GM12878 (cell line): ENCODE data around the gene LEF1. TPM values are rescaled to one million over a fixed set of nuclear protein-coding genes. Genes with fewer than 3 reads are reported as not detected.

Experiments
- ATAC-seq: fragments of 200-7000 bp; cut with Tn5 transposase; 3 replicates; pipeline ENCODE4 v1.9.1; 2020; ENCODE audit warnings: mild to moderate bottlenecking, moderate library complexity
- Bru-seq: library from RNA; stranded (reverse); fragments of 400-500 nt; gene quantifications from one replicate; lab custom pipeline; 2021; lab: Mats Ljungman, UMichigan
- BruChase-seq, 2 experiments: library from RNA; stranded (reverse); fragments of 400-500 nt; gene quantifications; one replicate each; lab custom pipeline; 2021; lab: Mats Ljungman, UMichigan
- BruUV-seq: library from RNA; stranded (reverse); fragments of 400-500 nt; replicated peaks from 2 replicates; lab custom pipeline; 2021; lab: Mats Ljungman, UMichigan
- CTCF ChIA-PET: fragments of 300-600 bp; sonication (Branson Sonifier 250); formaldehyde crosslinking; extraction: SDS; loops from one replicate; lab custom pipeline; 2021; ENCODE audit warnings: inconsistent platforms; lab: Yijun Ruan, JAX
- POLR2A ChIA-PET: fragments of 350-600 bp; formaldehyde crosslinking; extraction: SDS; loops from one replicate; lab custom pipeline; 2021; ENCODE audit warnings: inconsistent platforms; lab: Charles Lee
- RAD21 ChIA-PET: fragments of 300-600 bp; sonication (Branson Sonifier 250); formaldehyde crosslinking; loops from one replicate; lab custom pipeline; 2023; ENCODE audit warnings: antibody characterized with exemption; ENCODE audit not compliant: unreplicated experiment; lab: Charles Lee
- SMC1A ChIA-PET: fragments of 300-600 bp; sonication (Branson Sonifier 250); formaldehyde crosslinking; loops from one replicate; lab custom pipeline; 2023; ENCODE audit not compliant: unreplicated experiment, uncharacterized antibody; lab: Charles Lee
- DNase-seq: peaks from one replicate; pipeline ENCODE4 v3.0.0-alpha.2; 2011; ENCODE audit warnings: low read depth, low spot score
- FAIRE-seq: peaks from 3 replicates; lab custom pipeline; 2011; peaks lifted over from hg19 to GRCh38; lab: Jason Lieb, UNC
- H2AFZ ChIP-seq: 2 replicates; pipeline ENCODE4 v1.6.0; 2011; ENCODE audit warnings: low read depth, low read length, control low read depth; ENCODE audit not compliant: control insufficient read depth
- H3K27ac ChIP-seq: 2 replicates; pipeline ENCODE4 v1.5.1; 2011; ENCODE audit warnings: control low read depth; ENCODE audit not compliant: control insufficient read depth, insufficient read depth
- H3K27me3 ChIP-seq, 2 experiments: replicated peaks in 1 of 2; 2 replicates each; pipeline versions ENCODE4 v1.6.0 to v1.6.1; 2011; ENCODE audit warnings: low read length in 1 of 2; ENCODE audit not compliant: control insufficient read depth in 2 of 2, insufficient read depth in 2 of 2
- H3K36me3 ChIP-seq, 2 experiments: 2 replicates each; pipeline ENCODE4 v1.5.1; 2011; ENCODE audit warnings: low read length in 1 of 2; ENCODE audit not compliant: control insufficient read depth in 2 of 2, insufficient read depth in 2 of 2
- H3K4me1 ChIP-seq: 2 replicates; pipeline ENCODE4 v1.6.1; 2011; ENCODE audit warnings: mild to moderate bottlenecking, low read length, moderate library complexity, mixed read lengths; ENCODE audit not compliant: control insufficient read depth, insufficient read depth
- H3K4me2 ChIP-seq: 2 replicates; pipeline ENCODE4 v1.6.0; 2011; ENCODE audit warnings: control low read depth; ENCODE audit not compliant: control insufficient read depth, insufficient read depth
- H3K4me3 ChIP-seq: fragments of 200-600 bp; sonication (generic); 2 replicates; pipeline ENCODE4 v1.5.1; 2016
- H3K79me2 ChIP-seq: 2 replicates; pipeline ENCODE4 v1.6.0; 2011; ENCODE audit warnings: low read length; ENCODE audit not compliant: control insufficient read depth, insufficient read depth
- H3K9ac ChIP-seq: 2 replicates; pipeline ENCODE4 v1.8.0; 2011; ENCODE audit warnings: low read length, control low read depth, mixed read lengths; ENCODE audit not compliant: control insufficient read depth, insufficient read depth
- H3K9me3 ChIP-seq: replicated peaks from 3 replicates; pipeline ENCODE4 v1.5.1; 2011; ENCODE audit warnings: mild to moderate bottlenecking, low read length; ENCODE audit not compliant: control insufficient read depth, insufficient read depth
- H4K20me1 ChIP-seq: 2 replicates; pipeline ENCODE4 v1.6.0; 2011; ENCODE audit not compliant: control insufficient read depth, insufficient read depth
- BHLHE40 ChIP-seq, 2 experiments: fragments of 450-650 bp in 1 of 2; IDR thresholded peaks; 2 replicates each; pipeline ENCODE4 v1.6.1; 2011 to 2017; ENCODE audit warnings: low read depth in 2 of 2, borderline replicate concordance in 1 of 2, improper control_type of control experiment in 1 of 2, low read length in 1 of 2, mild to moderate bottlenecking in 1 of 2
- EP300 ChIP-seq, 2 experiments: fragments of 150-350 bp in 1 of 2; IDR thresholded peaks; 2 replicates each; pipeline ENCODE4 v1.6.1; 2011 to 2012; ENCODE audit warnings: low read depth in 2 of 2, low read length in 2 of 2, borderline replicate concordance in 1 of 2, improper control_type of control experiment in 1 of 2, inconsistent platforms in 1 of 2; ENCODE audit not compliant: control insufficient read depth in 1 of 2
- IKZF1 ChIP-seq: fragments of 450-650 bp; conservative IDR thresholded peaks from 2 replicates; pipeline ENCODE4 v1.6.1; 2017; ENCODE audit warnings: antibody characterized with exemption, mild to moderate bottlenecking
- LARP7 ChIP-seq: fragments of 450-650 bp; IDR thresholded peaks from 2 replicates; pipeline ENCODE4 v1.6.1; 2017; ENCODE audit warnings: mild to moderate bottlenecking
- RAD51 ChIP-seq: fragments of 450-650 bp; IDR thresholded peaks from 2 replicates; pipeline ENCODE4 v1.6.1; 2016; ENCODE audit warnings: moderate library complexity, mild to moderate bottlenecking, inconsistent platforms
- RB1 ChIP-seq: fragments of 450-650 bp; formaldehyde crosslinking; IDR thresholded peaks from 2 replicates; pipeline ENCODE4 v1.6.1; 2017; ENCODE audit warnings: mild to moderate bottlenecking, borderline replicate concordance
- RUNX3 ChIP-seq: IDR thresholded peaks from 2 replicates; pipeline ENCODE4 v1.6.1; 2012; ENCODE audit warnings: low read length, inconsistent platforms
- SIN3A ChIP-seq: IDR thresholded peaks from 2 replicates; pipeline ENCODE4 v1.6.1; 2012; ENCODE audit warnings: low read depth, low read length, improper control_type of control experiment
- SMARCA5 ChIP-seq: fragments of 450-650 bp; IDR thresholded peaks from 2 replicates; pipeline ENCODE4 v1.6.1; 2017; ENCODE audit warnings: mild to moderate bottlenecking
- SP1 ChIP-seq: IDR thresholded peaks from one replicate; pipeline ENCODE4 v1.6.1; 2011; ENCODE audit warnings: low read depth, low read length
- SREBF1 ChIP-seq: IDR thresholded peaks from 2 replicates; pipeline ENCODE4 v1.6.1; 2012; ENCODE audit warnings: mild to moderate bottlenecking, low read length
- SREBF2 ChIP-seq: IDR thresholded peaks from 2 replicates; pipeline ENCODE4 v1.6.1; 2012; ENCODE audit warnings: mild to moderate bottlenecking, low read length
- SUPT20H ChIP-seq: IDR thresholded peaks from 2 replicates; pipeline ENCODE4 v1.6.1; 2011; ENCODE audit warnings: low read depth, mild to moderate bottlenecking, low read length, moderate library complexity, borderline replicate concordance; ENCODE audit not compliant: control insufficient read depth
- WGBS: methylation state at CpG from one replicate; pipeline ENCODE4 v1.1.6; 2016; ENCODE audit warnings: low lambda C conversion rate; ENCODE audit not compliant: insufficient replicate concordance, insufficient coverage; ENCODE audit errors: missing lambda C conversion rate; 5-methylcytosine and 5-hydroxymethylcytosine counted together
- in situ Hi-C: fragments of 300-500 bp; cut with MboI; formaldehyde crosslinking; loops from 9 replicates; pipeline ENCODE4 v1.14.3; 2018; ENCODE audit warnings: mixed read lengths
- intact Hi-C: fragments of 100-400 bp; cut with micrococcal nuclease; formaldehyde crosslinking; loops from one replicate; pipeline ENCODE4 v1.14.2; 2022; ENCODE audit not compliant: unreplicated experiment
- long read RNA-seq, 2 experiments: library from polyadenylated mRNA; unstranded; transcript quantifications; one replicate each; pipeline ENCODE4 v2.0.0, GENCODE V29; 2019 to 2020
- polyA minus RNA-seq, 3 experiments: library from RNA; depleted of rRNA, polyadenylated mRNA; stranded (reverse); fragments of >200 nt; gene quantifications; 2 replicates each; pipeline ENCODE4 v1.2.3, GENCODE V29; 2011
- polyA plus RNA-seq, 11 experiments: library from polyadenylated mRNA; depleted of rRNA in 4 of 11; unstranded in 6 of 11; stranded (reverse) in 5 of 11; fragments of >200 nt; fragmentation: Nextera tagmentation in 4 of 11; fragmentation: Illumina TruSeq in 1 of 11; extraction: Ambion mirVana in 4 of 11; extraction: Trizol in 1 of 11; gene quantifications; 1 replicate in 1 of 11; 2 replicates in 10 of 11; pipeline versions ENCODE4 v1.2.1 to v1.2.3, GENCODE V29; 2011 to 2016; ENCODE audit warnings: inconsistent platforms in 2 of 11, missing spikeins in 2 of 11, low read depth in 1 of 11
- total RNA-seq, 4 experiments: library from RNA; depleted of rRNA in 3 of 4; stranded (reverse); fragments of >200 nt in 3 of 4; fragmentation: Illumina TruSeq in 1 of 4; extraction: Trizol in 1 of 4; gene quantifications; 2 replicates each; pipeline versions ENCODE4 v1.2.1 to v1.2.3, GENCODE V29; 2013 to 2021
- TF ChIP-seq, protein P1 (sequence below): fragments of 450-650 bp; formaldehyde crosslinking; IDR thresholded peaks from 2 replicates; pipeline ENCODE4 v1.4.0; 2022; ENCODE audit warnings: mild to moderate bottlenecking, moderate library complexity
- TF ChIP-seq, protein P2 (sequence below): IDR thresholded peaks from 2 replicates; pipeline ENCODE4 v1.6.1; 2012; ENCODE audit warnings: low read depth, low read length, improper control_type of control experiment

LEF1 gene
- total RNA-seq (2013; cell fraction: nucleolus; rRNA removed), result 14.4 and 16.8 TPM in 2 replicates
- total RNA-seq (2014; rRNA removed), result 22.7 and 23.9 TPM in 2 replicates
- 24.3 and 24.5 TPM in 2 replicates for total RNA-seq (2014; rRNA removed; fragmentation: Illumina TruSeq; extraction: Trizol)
- 18.0 and 18.4 TPM in 2 replicates for total RNA-seq (2021)
- 8.4 TPM for polyA plus RNA-seq (2011; ENCODE audit: low read depth)
- polyA plus RNA-seq (2011; rRNA removed), result 10.4 and 12.7 TPM in 2 replicates
- polyA plus RNA-seq (2011; cell fraction: cytosol; rRNA removed), result 9.4 and 10.7 TPM in 2 replicates
- polyA plus RNA-seq (2011; cell fraction: nucleus; rRNA removed), result 7.4 and 9.6 TPM in 2 replicates
- polyA plus RNA-seq (2012), result 10.2 and 12.1 TPM in 2 replicates
- 38.1 and 53.6 TPM in 2 replicates for polyA plus RNA-seq (2014; fragmentation: Illumina TruSeq; extraction: Trizol)
- polyA plus RNA-seq (2014; fragmentation: Nextera tagmentation; extraction: Ambion mirVana), result 10 to 100 TPM; 10.2 to 10.5 TPM
- 14.9 and 20.5 TPM in 2 replicates for polyA plus RNA-seq (2014; rRNA removed)
- polyA plus RNA-seq (2016; fragmentation: Nextera tagmentation; extraction: Ambion mirVana), result 10 to 100 TPM; 16.7 to 23.5 TPM
- polyA minus RNA-seq (2011; rRNA and poly(A)+ RNA removed), result 15.9 and 18.7 TPM in 2 replicates
- 2.7 and 3.7 TPM in 2 replicates for polyA minus RNA-seq (2011; cell fraction: cytosol; rRNA and poly(A)+ RNA removed)
- polyA minus RNA-seq (2011; cell fraction: nucleus; rRNA and poly(A)+ RNA removed), result 6.0 and 11.5 TPM in 2 replicates
- percentile 76 among the genes with signal in this experiment for Bru-seq, nascent RNA
- BruChase-seq, experiment 1, labeled RNA remaining after a 6-hour chase, result percentile 58 among the genes with signal in this experiment
- percentile 60 among the genes with signal in this experiment for BruChase-seq, experiment 2, labeled RNA remaining after a 2-hour chase
- long read RNA-seq, experiment 1, partial matches to known transcripts, result 1 of 11 reads
- long read RNA-seq, experiment 1, other reads (novel, unspliced or antisense), result 2 of 11 reads
- long read RNA-seq, experiment 2, partial matches to known transcripts, result 5 of 6 reads
- long read RNA-seq, experiment 2, other reads (novel, unspliced or antisense), result 0 of 6 reads

DNA sequence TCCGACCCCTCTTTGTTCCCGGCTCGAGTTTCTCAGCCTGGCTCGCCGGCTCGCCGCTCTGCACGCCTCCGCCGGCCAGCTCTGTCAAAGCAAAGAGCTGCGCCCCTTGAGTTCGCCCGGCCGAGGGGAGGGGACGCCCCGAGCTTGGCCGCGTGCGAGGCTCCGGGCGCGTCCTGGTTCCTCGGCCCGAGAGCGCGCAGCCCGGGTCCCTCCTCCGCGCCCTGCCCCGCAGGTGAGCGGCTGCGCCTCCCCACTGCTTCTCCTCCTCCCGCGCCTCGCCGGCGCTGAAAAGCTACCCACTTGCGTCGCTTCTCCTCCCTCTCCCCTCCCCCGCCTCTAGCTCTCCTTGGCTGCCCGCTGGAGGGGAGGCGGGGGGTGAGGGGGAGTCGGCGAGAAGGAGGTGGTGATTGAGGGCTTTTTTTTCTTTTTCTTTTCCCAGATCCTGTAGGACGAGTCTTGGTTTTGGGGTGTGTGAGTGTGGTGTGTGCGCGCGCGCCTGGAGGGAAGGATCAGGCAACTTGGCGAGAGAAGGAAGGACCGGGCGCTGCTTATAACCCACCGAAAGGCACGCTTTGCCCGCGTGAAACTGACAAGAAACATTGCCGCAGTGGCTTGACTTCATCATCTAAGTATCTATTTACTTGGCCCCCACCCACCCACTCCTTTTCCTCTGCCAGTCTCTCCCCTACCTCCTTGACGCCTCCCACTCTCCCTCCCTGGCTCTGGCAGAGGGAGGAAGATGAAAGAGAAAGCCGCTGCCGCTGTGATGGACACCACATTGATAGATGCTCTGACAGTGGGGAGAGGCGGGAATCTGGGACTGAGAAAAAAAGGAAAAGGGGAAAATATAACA, at the start of gene LEF1:
Gene LEF1, minus strand, starts transcription at position 262 of the 853 bp plus-strand sequence. CDS start 1,165 bp downstream, outside the sequence.
- WGBS, result under 1% methylated on average over 53 of the region's 61 CpGs
- ChIA-PET RAD21 (interaction anchor here (1.2 kb wide), 1 partner anchor 51 kb away, joined by 5 read pairs; no protein-coding TSS in a partner anchor), CTCF (interaction anchor here (0.7 to 1.6 kb wide), 2 partner anchors 53 to 138 kb away, joined by 3 to 4 read pairs; no protein-coding TSS in a partner anchor), POLR2A (interaction anchor here (0.6 kb wide), 1 partner anchor 126 kb away, joined by 3 read pairs; no protein-coding TSS in a partner anchor), SMC1A (interaction anchor here (0.7 to 1.2 kb wide), 4 partner anchors 12 to 177 kb away, joined by 3 to 6 read pairs (median 4); no protein-coding TSS in a partner anchor)
- DNase-seq (no peak), ATAC-seq (peak; percentile 56), FAIRE-seq (no peak)
- Histone ChIP-seq H4K20me1 (no peaks in the 10 kb centered on the region; the same call in 1 of the 2 replicates), H3K79me2 (no peaks in the 10 kb centered on the region; the same call in 1 of the 2 replicates), H3K4me2 (peak within 1 kb of the TSS; percentile 84), H3K27ac (no peak within 1 kb of the TSS), H2AFZ (peak within 1 kb of the TSS; percentile 56), H3K36me3 (no peaks in the 10 kb centered on the region), H3K4me3 (peak within 1 kb of the TSS; percentile 78), H3K27me3 (peaks cover 11 to 39% of the 10 kb centered on the region in 2 experiments), H3K9ac (peak within 1 kb of the TSS; percentile 28; the same call in 1 of the 2 replicates), H3K4me1 (peaks cover 3% of the 10 kb centered on the region; the same call in 1 of the 2 replicates), H3K9me3 (no peaks in the 10 kb centered on the region)
- in situ Hi-C loops (loop anchor here (25.0 kb wide), 1 partner anchor 457 kb away; the partner anchor contains the start of gene PAPSS1), intact Hi-C loops (loop anchor here (5.0 kb wide), 1 partner anchor 52 kb away; no protein-coding TSS in a partner anchor)
- no TSS peak for BruUV-seq
- TF ChIP-seq LARP7, result peak; percentile 72; the same call in 1 of the 2 replicates
- no peak for TF ChIP-seq SREBF1
- no peak for TF ChIP-seq SIN3A
- no peak for TF ChIP-seq SREBF2
- peak in 1 of 2 experiments; percentile 60; a peak in 2 of 4 replicates for TF ChIP-seq BHLHE40 (IDR thresholded peaks at IDR 0.05; ENCODE audit: borderline replicate concordance in 1 of 2, low read depth in 2 of 2, low read length in 1 of 2)
- TF ChIP-seq, protein P1, sequence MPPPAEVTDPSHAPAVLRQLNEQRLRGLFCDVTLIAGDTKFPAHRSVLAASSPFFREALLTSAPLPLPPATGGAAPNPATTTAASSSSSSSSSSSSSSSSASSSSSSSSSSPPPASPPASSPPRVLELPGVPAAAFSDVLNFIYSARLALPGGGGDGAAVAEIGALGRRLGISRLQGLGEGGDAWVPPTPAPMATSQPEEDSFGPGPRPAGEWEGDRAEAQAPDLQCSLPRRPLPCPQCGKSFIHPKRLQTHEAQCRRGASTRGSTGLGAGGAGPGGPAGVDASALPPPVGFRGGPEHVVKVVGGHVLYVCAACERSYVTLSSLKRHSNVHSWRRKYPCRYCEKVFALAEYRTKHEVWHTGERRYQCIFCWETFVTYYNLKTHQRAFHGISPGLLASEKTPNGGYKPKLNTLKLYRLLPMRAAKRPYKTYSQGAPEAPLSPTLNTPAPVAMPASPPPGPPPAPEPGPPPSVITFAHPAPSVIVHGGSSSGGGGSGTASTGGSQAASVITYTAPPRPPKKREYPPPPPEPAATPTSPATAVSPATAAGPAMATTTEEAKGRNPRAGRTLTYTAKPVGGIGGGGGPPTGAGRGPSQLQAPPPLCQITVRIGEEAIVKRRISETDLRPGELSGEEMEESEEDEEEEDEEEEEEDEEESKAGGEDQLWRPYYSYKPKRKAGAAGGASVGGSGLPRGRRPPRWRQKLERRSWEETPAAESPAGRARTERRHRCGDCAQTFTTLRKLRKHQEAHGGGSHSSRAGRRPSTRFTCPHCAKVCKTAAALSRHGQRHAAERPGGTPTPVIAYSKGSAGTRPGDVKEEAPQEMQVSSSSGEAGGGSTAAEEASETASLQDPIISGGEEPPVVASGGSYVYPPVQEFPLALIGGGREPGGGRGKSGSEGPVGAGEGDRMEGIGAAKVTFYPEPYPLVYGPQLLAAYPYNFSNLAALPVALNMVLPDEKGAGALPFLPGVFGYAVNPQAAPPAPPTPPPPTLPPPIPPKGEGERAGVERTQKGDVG (CRISPR knock-in tag), result no peak
- TF ChIP-seq IKZF1, result peak; percentile 42
- TF ChIP-seq RAD51, result no peak
- TF ChIP-seq SMARCA5, result 0 out of 2 replicates have a peak, but pooled peaks have one; percentile 21
- no peak for TF ChIP-seq SUPT20H
- no peak for TF ChIP-seq EP300 (IDR thresholded peaks at IDR 0.05; ENCODE audit: borderline replicate concordance in 1 of 2, control insufficient read depth in 1 of 2, low read depth in 2 of 2, low read length in 2 of 2)
- TF ChIP-seq RUNX3, result no peak
- TF ChIP-seq, protein P2, sequence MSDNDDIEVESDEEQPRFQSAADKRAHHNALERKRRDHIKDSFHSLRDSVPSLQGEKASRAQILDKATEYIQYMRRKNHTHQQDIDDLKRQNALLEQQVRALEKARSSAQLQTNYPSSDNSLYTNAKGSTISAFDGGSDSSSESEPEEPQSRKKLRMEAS, result peak; percentile 16; the same call in 1 of the 2 replicates
- 0 out of 2 replicates have a peak, but pooled peaks have one; percentile 24 for TF ChIP-seq RB1
- no peak for TF ChIP-seq SP1
